Muscle of back (tissue), 11 donors: ENCODE results near the gene HNRNPA0. TPM values are rescaled to one million over a fixed set of nuclear protein-coding genes. Genes with fewer than 3 reads are reported as not detected.
A peak's percentile ranks its signal among the peaks of the same experiment; 100 is the strongest.

ENCODE experiments used
- DNase-seq, 3 donors: peaks; one replicate each; pipeline versions ENCODE4 v3.0.0 to v3.0.0-alpha.2; 2013
- polyA plus RNA-seq, 10 donors: library from polyadenylated mRNA; unstranded; fragments of 120-200 nt; gene quantifications; one replicate each; pipeline ENCODE4 v1.2.1, GENCODE V29; 2013; ENCODE audit not compliant: insufficient read length in 10 of 10

The HNRNPA0 gene
- polyA plus RNA-seq, 10 donors, result 25.7 to 55.6 (median 34.3) TPM

DNA sequence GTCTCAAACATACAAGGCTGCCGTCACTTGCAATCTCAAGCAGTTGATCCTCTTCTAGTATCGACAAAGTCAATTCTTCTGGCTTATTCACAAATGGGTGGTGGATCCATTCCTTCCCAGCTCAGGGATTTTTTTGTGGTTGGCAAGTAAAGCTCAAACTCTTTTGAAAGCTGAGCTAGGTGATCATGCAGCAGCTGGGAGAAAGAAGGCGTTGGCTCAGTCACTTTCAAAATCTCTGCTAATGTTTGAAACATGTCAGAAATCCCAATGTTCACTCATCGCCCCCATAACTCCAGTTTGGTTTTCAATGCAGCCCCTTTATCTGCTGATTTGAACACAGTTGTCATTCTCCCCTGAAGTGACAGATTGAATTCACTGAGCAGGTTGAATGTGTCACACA is 4.0 kb upstream of the HNRNPA0 start:
- no peak for DNase-seq

- DNase-seq, result no peak
These were observed 3.5 kb upstream of the HNRNPA0 start for GRCh38 chr5:137757634-137758033.

DNA sequence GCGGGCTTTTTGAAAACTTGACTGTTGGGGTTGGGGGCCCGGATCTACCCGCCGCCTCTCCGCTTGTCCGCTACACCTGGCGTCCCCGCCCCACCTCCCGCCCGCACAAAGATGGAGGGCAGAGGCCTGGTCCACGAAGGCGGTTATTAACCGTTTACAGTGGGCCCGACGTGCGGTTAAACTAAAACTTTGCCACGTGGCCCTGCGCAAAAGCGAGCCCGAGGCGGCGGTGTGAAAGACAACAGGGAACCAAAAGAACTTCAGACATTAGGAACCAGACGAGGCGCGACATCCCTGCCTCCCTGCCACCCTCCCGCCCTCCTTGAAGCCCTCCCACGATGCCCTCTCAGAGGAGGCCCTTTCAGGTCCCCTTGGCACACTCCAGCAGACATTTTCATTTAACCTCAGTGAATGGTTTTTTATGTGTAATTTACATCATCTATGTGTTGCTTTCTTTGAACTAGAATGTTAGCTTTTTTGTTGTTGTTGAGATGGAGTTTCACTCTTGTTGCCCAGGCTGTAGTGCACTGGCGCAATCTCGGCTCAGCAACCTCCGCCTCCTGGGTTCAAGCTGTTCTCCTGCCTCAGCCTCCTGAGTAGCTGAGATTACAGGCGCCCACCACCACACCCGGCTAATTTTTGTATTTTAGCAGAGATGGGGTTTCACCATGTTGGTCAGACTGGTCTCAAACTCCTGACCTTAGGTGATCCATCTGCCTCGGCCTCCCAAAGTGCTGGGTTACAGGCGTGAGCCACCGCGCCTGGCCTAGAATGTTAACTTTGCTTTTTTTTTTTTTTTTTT is 999 bp upstream of the HNRNPA0 start:
- DNase-seq, result no peak

DNA sequence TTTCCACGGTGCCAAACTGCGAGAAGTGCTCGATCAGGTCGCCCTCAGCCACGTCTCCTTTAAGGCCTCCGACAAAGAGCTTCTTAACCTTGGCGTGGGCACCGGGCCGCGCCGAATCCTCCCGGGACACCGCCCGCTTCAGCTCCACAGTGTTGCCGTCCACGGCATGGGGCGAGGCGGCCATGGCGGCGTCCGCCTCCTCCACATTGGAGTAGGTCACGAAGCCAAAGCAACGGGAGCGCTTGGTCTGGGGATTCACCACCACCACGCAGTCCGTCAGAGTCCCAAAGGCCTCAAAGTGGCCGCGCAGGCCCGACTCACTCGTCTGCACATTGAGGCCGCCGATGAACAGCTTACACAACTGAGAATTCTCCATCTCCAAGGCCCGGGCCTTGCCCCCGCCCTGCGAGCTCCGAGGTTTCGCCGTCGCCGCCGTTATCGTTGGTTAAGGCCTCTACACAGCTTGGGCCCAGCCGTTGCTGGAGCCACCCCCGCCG is 424 bp downstream of the HNRNPA0 start:
- peak in 1 of 3 donors; percentile 65 for DNase-seq

DNA sequence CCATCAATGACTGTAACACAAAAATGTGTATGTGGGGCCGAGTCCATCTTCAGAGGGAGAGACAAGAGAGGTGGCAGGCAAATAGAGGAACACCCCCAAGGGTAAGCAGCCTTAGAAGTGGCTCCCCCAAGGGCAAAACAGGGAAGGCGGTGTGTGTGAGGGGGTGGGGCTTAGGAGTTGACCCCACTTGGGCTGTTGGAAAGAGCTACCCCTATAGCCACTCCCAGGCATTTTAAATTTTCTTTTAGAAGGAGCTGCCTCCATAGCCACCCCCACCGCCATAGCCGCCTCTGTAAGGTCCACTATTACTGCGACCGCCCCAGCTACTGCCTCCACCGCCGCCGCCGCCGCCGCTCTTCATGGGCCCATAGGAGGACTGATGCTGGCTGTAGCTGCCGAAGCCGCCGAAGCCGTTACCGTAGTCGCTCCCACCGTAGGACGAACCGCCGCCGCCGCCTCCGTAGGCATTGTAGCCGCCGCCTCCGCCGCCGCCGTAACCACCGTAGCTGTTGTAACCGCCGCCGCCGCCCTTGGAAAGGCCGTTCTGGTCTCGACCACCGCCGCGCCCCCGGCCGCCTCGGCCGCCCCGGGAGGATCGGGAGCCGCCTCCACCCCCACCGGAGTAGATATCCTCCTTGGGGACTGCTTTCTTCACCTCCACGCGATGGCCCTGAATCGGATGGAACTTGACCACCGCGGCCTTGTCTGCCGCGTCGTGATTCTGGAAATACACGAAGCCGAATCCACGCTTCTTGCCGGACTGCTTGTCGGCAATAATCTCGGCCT is 1.1 kb downstream of the HNRNPA0 start:
- peak in 2 of 3 donors; percentile 38 to 63 for DNase-seq

- DNase-seq, result peak; percentile 71 to 81 (median 73)
These were observed 2.2 kb downstream of the HNRNPA0 start for GRCh38 chr5:137751869-137752491.

- DNase-seq, result no peak
These were observed 3.7 kb downstream of the HNRNPA0 start for GRCh38 chr5:137750436-137750835.

DNA sequence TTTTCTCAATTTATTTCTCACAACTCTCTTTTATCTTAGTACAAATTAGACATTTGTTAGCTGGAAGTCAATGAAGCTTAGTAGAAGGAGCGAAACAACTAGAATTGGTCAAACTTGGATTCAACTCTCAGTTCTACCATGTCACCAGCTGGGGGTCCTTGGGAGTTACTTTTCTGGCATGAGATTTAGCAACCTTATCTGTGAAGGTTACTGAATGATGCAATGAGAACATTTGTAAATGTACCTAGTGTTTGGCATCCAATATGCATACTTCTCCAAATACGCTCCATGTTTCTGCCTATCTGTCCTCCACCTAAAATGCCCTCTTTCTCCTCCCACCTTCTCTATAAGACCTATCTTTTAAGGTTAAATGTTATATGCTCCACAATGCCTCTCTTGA is 6.3 kb downstream of the HNRNPA0 start:
- no peak for DNase-seq

DNA sequence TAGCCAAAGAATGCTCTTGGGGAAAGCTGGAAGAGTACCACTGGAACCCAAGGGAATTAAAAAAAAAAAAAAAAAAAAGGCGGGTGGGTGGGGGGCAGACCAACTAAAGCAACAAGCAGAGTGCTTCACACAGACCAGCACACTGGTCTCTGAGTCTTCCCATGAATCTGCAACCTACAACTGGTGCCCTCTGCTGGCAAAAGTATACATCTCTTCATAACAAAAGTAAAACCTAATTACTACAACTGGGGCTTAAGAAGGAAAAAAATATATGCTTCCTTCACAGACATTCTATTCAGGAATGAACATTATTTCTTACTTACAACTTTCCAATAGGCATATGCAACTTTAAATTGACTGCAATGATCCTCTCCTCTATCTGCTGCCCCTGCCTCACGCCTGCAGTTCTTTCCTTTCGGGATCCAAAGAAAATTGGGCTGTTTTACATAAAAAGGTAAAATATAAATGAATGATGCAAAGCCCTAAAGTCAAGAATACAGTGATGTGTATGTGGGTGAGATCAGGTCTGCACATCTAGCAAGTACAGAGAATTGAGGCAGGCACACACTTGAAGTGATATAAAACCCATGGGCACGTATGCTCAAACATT is 11.0 kb downstream of the HNRNPA0 start:
- DNase-seq, result peak; percentile 71 to 82 (median 71)

GRCh38 chr5:137741718-137742117 is 12.4 kb downstream of the HNRNPA0 start:
- no peak for DNase-seq

- no peak for DNase-seq
These were observed 14.4 kb downstream of the HNRNPA0 start for GRCh38 chr5:137739737-137740136.

GRCh38 chr5:137738947-137739346 is 15.2 kb downstream of the HNRNPA0 start:
- DNase-seq, result no peak

DNA sequence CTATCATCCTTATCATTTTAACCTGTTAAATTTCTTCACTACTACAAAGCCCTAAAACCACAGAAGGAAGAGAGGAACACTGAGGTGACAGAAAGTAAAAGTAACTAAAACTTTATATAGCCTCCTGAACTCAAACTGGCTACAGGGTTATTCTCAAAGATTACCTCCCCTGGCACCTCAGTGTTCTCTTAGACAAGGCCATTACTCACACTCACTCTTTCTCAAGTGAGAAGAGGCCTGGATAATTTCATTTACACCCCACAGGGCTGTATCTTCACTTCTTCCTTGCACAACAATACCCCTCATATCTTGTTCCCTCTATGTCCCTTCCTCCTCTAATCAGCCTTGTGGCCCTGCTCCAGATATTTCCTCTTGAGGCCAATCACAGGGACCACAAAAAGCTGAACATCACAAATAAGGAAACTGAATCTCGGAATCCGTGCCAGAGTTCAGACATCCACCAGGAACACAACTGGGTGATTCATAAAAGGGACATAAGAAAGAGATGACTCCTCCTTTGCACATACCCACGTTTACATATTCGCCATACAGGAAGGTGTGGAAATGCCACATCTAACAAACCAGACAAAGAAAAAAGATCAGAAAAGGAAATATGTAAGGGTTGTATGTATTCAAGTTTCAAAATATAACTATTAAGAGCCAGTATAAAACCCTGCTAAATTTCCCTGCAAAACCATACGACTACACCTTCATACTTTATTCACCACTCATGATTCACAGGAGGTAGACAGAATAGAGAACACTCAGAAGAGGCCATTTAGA is 16.6 kb downstream of the HNRNPA0 start:
- peak in 2 of 3 donors; percentile 28 to 36 for DNase-seq

GRCh38 chr5:137736496-137736895 is 17.7 kb downstream of the HNRNPA0 start:
- DNase-seq, result peak in 1 of 3 donors; percentile 13

DNA sequence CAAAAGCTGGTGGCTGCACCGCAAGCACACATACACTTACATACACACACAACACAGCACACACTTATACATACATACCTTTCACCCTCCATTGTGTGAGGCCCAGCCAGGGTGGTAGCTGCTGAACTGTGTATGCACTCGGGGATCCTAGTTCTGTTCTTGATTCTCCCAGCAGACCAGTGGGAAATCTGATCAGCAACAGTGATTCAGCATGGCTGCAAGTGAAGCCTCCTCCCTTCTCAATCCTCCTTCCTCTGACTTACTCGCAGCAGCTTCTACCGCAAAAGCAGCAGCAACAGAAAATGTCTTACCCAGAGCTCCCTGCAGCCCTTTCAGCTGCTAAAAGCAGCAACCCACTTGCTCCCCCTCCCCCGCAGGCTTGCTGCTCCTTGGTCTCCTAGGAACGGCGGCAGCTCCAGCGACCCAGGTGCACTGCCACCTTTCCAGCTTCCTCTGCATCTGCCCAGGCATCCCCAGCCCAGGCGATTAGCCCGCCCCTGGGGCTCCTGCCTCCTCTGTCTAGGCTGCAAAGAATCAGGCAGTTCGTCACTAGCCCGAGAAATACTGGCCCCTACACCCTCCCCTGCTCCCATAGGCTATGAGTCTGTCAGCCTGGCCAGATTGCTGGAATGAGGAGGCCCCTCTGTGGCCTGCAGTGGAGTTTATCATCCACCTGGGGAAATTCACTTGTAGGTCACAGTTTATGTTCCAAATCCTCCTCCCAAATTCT is 18.4 kb downstream of the HNRNPA0 start, which contains the start of gene KLHL3:
KLHL3 (minus strand) TSS at position 535 of the 730 bp plus-strand sequence; CDS start at position 92, 443 bp downstream.
- DNase-seq, result peak; percentile 31 to 77 (median 38)

- peak; percentile 29 to 76 (median 43) for DNase-seq
These were observed 19.1 kb downstream of the HNRNPA0 start for GRCh38 chr5:137734962-137735554.

DNA sequence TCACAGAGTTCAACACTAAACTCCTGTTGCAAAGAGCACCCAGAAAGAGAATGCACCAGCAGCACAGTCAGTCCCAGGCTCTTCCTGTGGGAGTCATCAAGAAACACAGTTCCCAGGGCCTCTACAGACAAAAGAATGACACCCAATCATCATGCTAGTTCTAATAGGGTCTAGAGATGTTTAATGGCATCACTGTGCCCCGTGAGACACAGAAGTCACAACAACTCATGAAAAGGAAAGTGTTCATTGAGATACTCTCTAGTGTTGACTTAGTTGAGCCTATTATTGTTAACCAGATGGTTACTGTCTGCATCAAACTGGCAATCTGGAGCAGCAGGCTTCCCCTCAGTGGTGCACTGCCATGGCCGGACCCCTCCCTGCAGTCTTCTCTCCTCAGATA is 19.8 kb downstream of the HNRNPA0 start:
- DNase-seq, result no peak

DNA sequence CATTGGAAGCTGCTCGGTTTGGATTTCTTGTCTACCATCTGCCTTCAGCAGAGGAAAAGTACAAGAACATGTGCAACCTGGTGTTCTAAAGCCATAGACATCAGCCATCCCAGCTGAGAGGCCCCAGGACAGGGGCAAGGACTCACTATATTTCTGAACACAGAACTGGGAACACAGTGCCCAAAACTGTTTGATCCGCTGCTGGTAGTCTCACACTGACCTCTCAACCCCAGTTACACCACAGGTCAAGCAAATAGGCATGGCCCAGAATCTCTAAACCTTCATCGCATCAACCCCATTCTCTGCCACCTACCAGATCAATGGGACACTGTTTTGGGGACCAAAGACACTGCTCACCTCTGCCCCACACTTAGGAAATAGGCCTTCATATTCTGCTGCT is 20.2 kb downstream of the HNRNPA0 start:
- no peak for DNase-seq

DNA sequence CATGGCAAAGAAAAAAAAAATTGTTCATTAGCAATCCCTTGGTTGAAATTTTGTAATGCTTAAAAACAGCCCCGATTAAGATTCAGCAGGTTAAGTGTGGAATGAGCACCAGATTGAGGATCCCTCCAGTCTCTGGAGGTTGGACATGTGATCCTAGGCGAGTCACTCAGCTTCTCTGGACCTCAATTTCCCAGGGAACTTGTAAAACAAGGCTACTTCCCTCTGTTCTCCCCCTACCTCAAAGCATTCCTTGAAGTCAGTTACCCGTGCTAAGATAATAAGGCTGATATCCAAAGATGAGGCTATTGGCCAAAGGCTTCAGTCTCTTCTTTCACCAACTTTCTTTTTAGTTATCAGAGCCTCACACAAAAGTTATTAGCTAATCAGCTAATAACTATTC is 21.2 kb downstream of the HNRNPA0 start:
- DNase-seq, result no peak

DNA sequence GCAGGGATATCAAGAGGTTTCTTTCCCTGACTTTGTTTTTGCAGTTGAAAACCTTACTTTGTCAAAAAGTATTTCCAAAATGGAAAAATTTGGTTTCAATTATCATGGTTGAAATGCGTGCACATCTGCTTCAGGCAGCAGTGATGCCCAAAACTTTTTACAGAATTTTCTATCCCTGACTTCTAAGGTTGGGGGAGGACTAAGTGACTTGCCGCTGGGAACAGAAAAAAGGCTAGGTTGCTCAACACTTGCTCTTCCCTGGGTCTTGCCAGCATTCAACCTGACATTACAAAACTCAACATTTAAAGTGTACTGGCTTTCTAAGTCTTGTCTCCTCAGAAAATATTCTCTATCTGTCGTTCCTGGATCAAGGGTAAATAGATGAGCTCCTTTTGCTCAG is 23.0 kb downstream of the HNRNPA0 start:
- peak in 1 of 3 donors; percentile 33 for DNase-seq
